Lower lobe of right lung (tissue), 2 donors: Measurements from ENCODE around the gene REXO1. TPM values are rescaled to one million over a fixed set of nuclear protein-coding genes. Genes with fewer than 3 reads are reported as not detected.

ENCODE experiments used
- ATAC-seq, 2 donors: fragments of 200-7000 bp; cut with Tn5 transposase; one replicate each; pipeline ENCODE4 v1.9.1; 2020 to 2022; ENCODE audit warnings: mild to moderate bottlenecking in 2 of 2, moderate library complexity in 2 of 2
- DNase-seq: peaks from one replicate; pipeline ENCODE4 v3.0.0-alpha.2; 2020
- H3K27ac ChIP-seq: fragments of 200-600 bp; one replicate; pipeline ENCODE4 v1.8.0; 2022
- H3K27me3 ChIP-seq: fragments of 200-600 bp; one replicate; pipeline ENCODE4 v1.8.0; 2022; ENCODE audit warnings: low read depth
- H3K36me3 ChIP-seq: fragments of 200-600 bp; one replicate; pipeline ENCODE4 v1.8.0; 2022; ENCODE audit warnings: mild to moderate bottlenecking
- H3K4me1 ChIP-seq: fragments of 200-600 bp; one replicate; pipeline ENCODE4 v1.8.0; 2022
- H3K4me3 ChIP-seq: fragments of 200-600 bp; one replicate; pipeline ENCODE4 v1.8.0; 2022; ENCODE audit warnings: mild to moderate bottlenecking
- H3K9me3 ChIP-seq: fragments of 200-600 bp; one replicate; pipeline ENCODE4 v1.8.0; 2022
- CTCF ChIP-seq: fragments of 200-600 bp; IDR thresholded peaks from one replicate; pipeline ENCODE4 v1.8.0; 2022; ENCODE audit warnings: antibody characterized with exemption, mild to moderate bottlenecking
- intact Hi-C: fragments of 100-400 bp; cut with DNase I; formaldehyde crosslinking; loops from one replicate; pipeline ENCODE4 v1.11.0; 2022
- total RNA-seq: library from RNA; stranded (reverse); fragmentation: NEBNext Ultra II Directional; extraction: Animal tissue kit (Norgen Biotek cat#: 25700); gene quantifications from one replicate; pipeline ENCODE4 v1.2.1, GENCODE V29; 2021
- donor health status: DM: no; HTN: yes; CAD: no; lungs with severe emphysema.

Gene REXO1
- total RNA-seq, 1 donor from 2014 or later, result 29.1 TPM

GRCh38 chr19:1830568-1830967 lies 17.7 kb downstream of the REXO1 start:
- no peak for TF ChIP-seq CTCF
- intact Hi-C loops, result no loop called here
- Histone ChIP-seq H3K4me3 (no peak overlapping the region), H3K27me3 (no peaks in the 10 kb centered on the region), H3K27ac (no peak overlapping the region), H3K9me3 (no peaks in the 10 kb centered on the region), H3K36me3 (peaks cover 41% of the 10 kb centered on the region), H3K4me1 (peaks cover 22% of the 10 kb centered on the region)
- no peak for DNase-seq
- no peak for ATAC-seq

GRCh38 chr19:1829958-1830357 lies 18.3 kb downstream of the REXO1 start:
- peaks cover 18% of the 10 kb centered on the region for H3K4me1 ChIP-seq
- no peaks in the 10 kb centered on the region for H3K27me3 ChIP-seq
- peaks cover 47% of the 10 kb centered on the region for H3K36me3 ChIP-seq
- no peak overlapping the region for H3K27ac ChIP-seq
- TF ChIP-seq CTCF, result no peak
- intact Hi-C loops, result no loop called here
- no peak overlapping the region for H3K4me3 ChIP-seq
- H3K9me3 ChIP-seq, result no peaks in the 10 kb centered on the region
- ATAC-seq (no peak), DNase-seq (no peak)

- Histone ChIP-seq H3K4me3 (no peak overlapping the region), H3K9me3 (no peaks in the 10 kb centered on the region), H3K4me1 (peaks cover 7% of the 10 kb centered on the region), H3K27me3 (no peaks in the 10 kb centered on the region), H3K36me3 (peaks cover 61% of the 10 kb centered on the region), H3K27ac (no peak overlapping the region)
- ATAC-seq (no peak), DNase-seq (no peak)
- intact Hi-C loops, result no loop called here
- no peak for TF ChIP-seq CTCF
These were observed 19.7 kb downstream of the REXO1 start for GRCh38 chr19:1828279-1829238.

- peaks cover 69% of the 10 kb centered on the region for H3K36me3 ChIP-seq
- H3K9me3 ChIP-seq, result no peaks in the 10 kb centered on the region
- intact Hi-C loops, result no loop called here
- DNase-seq (no peak), ATAC-seq (no peak)
- H3K4me3 ChIP-seq, result no peak overlapping the region
- no peaks in the 10 kb centered on the region for H3K4me1 ChIP-seq
- TF ChIP-seq CTCF, result no peak
- H3K27me3 ChIP-seq, result no peaks in the 10 kb centered on the region
- no peak overlapping the region for H3K27ac ChIP-seq
These were observed 20.6 kb downstream of the REXO1 start for GRCh38 chr19:1827566-1828278.

GRCh38 chr19:1826557-1827521 lies 21.4 kb downstream of the REXO1 start:
- Histone ChIP-seq H3K4me3 (no peak overlapping the region), H3K27ac (no peak overlapping the region), H3K9me3 (no peaks in the 10 kb centered on the region), H3K36me3 (peaks cover 78% of the 10 kb centered on the region), H3K4me1 (no peaks in the 10 kb centered on the region), H3K27me3 (no peaks in the 10 kb centered on the region)
- intact Hi-C loops, result no loop called here
- DNase-seq, result no peak
- ATAC-seq, result peak in 1 of 2 donors; percentile 1
- TF ChIP-seq CTCF, result no peak
